WI38 (cell line): ENCODE measurements around the gene FCMR.

Experiments used
- H3K4me3 ChIP-seq: 2 replicates; pipeline ENCODE4 v1.5.1; 2011; ENCODE audit warnings: low read depth, mild to moderate bottlenecking, control low read depth, low read length
- CTCF ChIP-seq: IDR thresholded peaks from 2 replicates; pipeline ENCODE4 v1.5.1; 2012; ENCODE audit warnings: low read depth, mild to moderate bottlenecking, control low read depth, low read length

Gene FCMR

GRCh38 chr1:206963740-206964139 lies 42.0 kb upstream of the FCMR start:
- H3K4me3 ChIP-seq, result no peak overlapping the region
- TF ChIP-seq CTCF, result no peak

GRCh38 chr1:206963119-206963712 lies 41.5 kb upstream of the FCMR start:
- no peak overlapping the region for H3K4me3 ChIP-seq
- TF ChIP-seq CTCF, result no peak

GRCh38 chr1:206962272-206962671 lies 40.5 kb upstream of the FCMR start:
- H3K4me3 ChIP-seq, result no peak overlapping the region
- no peak for TF ChIP-seq CTCF

GRCh38 chr1:206961668-206962067 lies 39.9 kb upstream of the FCMR start:
- H3K4me3 ChIP-seq, result no peak overlapping the region
- TF ChIP-seq CTCF, result no peak

- H3K4me3 ChIP-seq, result no peak overlapping the region
- no peak for TF ChIP-seq CTCF
Observed at GRCh38 chr1:206960676-206961386, 39.1 kb upstream of the FCMR start.

- no peak overlapping the region for H3K4me3 ChIP-seq
- no peak for TF ChIP-seq CTCF
Observed at GRCh38 chr1:206958144-206958543, 36.4 kb upstream of the FCMR start.

- no peak for TF ChIP-seq CTCF
- H3K4me3 ChIP-seq, result no peak overlapping the region
Observed at GRCh38 chr1:206957639-206958038, 35.9 kb upstream of the FCMR start.
